HG03060 (cell line): ENCODE data around the gene TAOK2.
"Not testable (repeated sequence)": the region's sequence is repeated elsewhere in the genome, so short reads cannot be mapped to it uniquely, and the experiment has no call there.

Experiments used
- ATAC-seq: cut with Tn5 transposase; IDR thresholded peaks from one replicate; pipeline ENCODE4 v1.9.1; 2021; ENCODE audit warnings: low read depth, moderate number of reproducible peaks; ENCODE audit not compliant: unreplicated experiment

TAOK2 gene

GRCh38 chr16:30000735-30001631, 27.3 kb downstream of the TAOK2 start:
- no peak for ATAC-seq

- no peak for ATAC-seq
Measured at GRCh38 chr16:30002614-30003346, 29.1 kb downstream of the TAOK2 start.

- no peak for ATAC-seq
Measured at GRCh38 chr16:30003670-30004423, 30.2 kb downstream of the TAOK2 start.

- ATAC-seq, result no peak
Measured at GRCh38 chr16:30004424-30004776, 30.7 kb downstream of the TAOK2 start.

GRCh38 chr16:30004811-30005242, 31.2 kb downstream of the TAOK2 start:
- no peak for ATAC-seq

GRCh38 chr16:30005341-30006094, 31.9 kb downstream of the TAOK2 start:
- no peak for ATAC-seq

- ATAC-seq, result no peak
Measured at GRCh38 chr16:30006095-30006473, 32.4 kb downstream of the TAOK2 start.

GRCh38 chr16:30006659-30007377, 33.1 kb downstream of the TAOK2 start:
- ATAC-seq, result no peak

- ATAC-seq, result no peak
Measured at GRCh38 chr16:30007378-30007895, 33.8 kb downstream of the TAOK2 start.

- no peak for ATAC-seq
Measured at GRCh38 chr16:30009085-30009862, 35.6 kb downstream of the TAOK2 start.

- ATAC-seq, result no peak
Measured at GRCh38 chr16:30009990-30010843, 36.5 kb downstream of the TAOK2 start.

- ATAC-seq, result no peak
Measured at GRCh38 chr16:30010844-30011713, 37.4 kb downstream of the TAOK2 start, which contains the start of gene DOC2A. Gene DOC2A (minus strand): TSS chr16:30011027. CDS start chr16:30010222, 805 bp downstream.

- ATAC-seq, result no peak
Measured at GRCh38 chr16:30011714-30012504, 38.2 kb downstream of the TAOK2 start.

GRCh38 chr16:30012598-30012997, 38.9 kb downstream of the TAOK2 start:
- not testable (repeated sequence) for ATAC-seq

GRCh38 chr16:30015450-30015849, 41.8 kb downstream of the TAOK2 start:
- ATAC-seq, result not testable (repeated sequence)
